T-helper 1 cell treated with Interleukin-12 subunit alpha and Interleukin-12 subunit beta and Interleukin-4 antibody, amounts not matched to agents 30 μg/mL and 1 μg/mL, for 36 hours (primary cell): ENCODE measurements around the gene NEDD4.
"Not testable (repeated sequence)": the region's sequence is repeated elsewhere in the genome, so short reads cannot be mapped to it uniquely, and the experiment has no call there.

Source experiments
- H3K27ac Mint-ChIP-seq: one replicate; pipeline ENCODE4 v1.8.0; 2021; ENCODE audit warnings: mild to moderate bottlenecking, mixed read lengths
- H3K27me3 Mint-ChIP-seq: one replicate; pipeline ENCODE4 v1.8.0; 2021; ENCODE audit warnings: low read depth, mixed read lengths
- H3K36me3 Mint-ChIP-seq: one replicate; pipeline ENCODE4 v1.8.0; 2021; ENCODE audit warnings: low read depth, mixed read lengths
- H3K4me1 Mint-ChIP-seq: one replicate; pipeline ENCODE4 v1.8.0; 2021; ENCODE audit warnings: low read depth, mixed read lengths
- H3K4me3 Mint-ChIP-seq: one replicate; pipeline ENCODE4 v1.8.0; 2021; ENCODE audit warnings: mild to moderate bottlenecking, moderate library complexity, mixed read lengths
- H3K9me3 Mint-ChIP-seq: one replicate; pipeline ENCODE4 v1.8.0; 2021; ENCODE audit warnings: mixed read lengths

Gene NEDD4

DNA sequence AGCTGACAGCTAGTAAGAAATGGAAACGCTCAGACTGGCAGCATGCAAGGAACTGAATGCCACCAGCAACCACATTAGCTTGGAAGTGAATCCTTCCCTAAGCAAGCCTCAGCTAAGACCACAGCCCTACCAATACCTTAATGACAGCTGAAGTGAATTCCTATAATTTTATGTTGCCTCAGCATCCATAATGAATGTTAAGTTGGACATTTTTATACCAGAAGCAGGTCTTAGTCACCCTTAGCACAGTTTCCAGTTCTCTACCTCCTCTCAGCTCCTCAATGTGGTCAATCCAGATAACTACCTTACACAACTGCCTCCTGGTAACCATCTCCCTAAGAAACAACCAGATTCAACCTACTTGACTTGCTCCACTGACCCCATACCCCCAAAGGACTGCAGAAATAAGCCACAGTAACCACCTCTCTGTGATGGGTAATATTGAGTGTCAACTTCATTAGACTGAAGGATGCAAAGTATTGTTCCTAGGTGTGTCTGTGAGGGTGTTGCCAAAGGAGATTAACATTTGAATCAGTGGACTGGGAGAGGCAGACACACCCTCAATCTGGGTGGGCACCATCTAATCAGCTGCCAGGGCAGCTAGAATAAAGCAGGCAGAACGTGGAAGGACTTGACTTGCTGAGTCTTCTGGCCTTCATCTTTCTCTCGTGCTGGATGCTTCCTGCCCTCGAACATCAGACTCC lies 33.5 kb downstream of the NEDD4 start:
- Mint-ChIP-seq H3K4me3 (no peak overlapping the region), H3K4me1 (no peaks in the 10 kb centered on the region), H3K27ac (no peak overlapping the region), H3K27me3 (no peaks in the 10 kb centered on the region), H3K9me3 (no peaks in the 10 kb centered on the region), H3K36me3 (no peaks in the 10 kb centered on the region)

DNA sequence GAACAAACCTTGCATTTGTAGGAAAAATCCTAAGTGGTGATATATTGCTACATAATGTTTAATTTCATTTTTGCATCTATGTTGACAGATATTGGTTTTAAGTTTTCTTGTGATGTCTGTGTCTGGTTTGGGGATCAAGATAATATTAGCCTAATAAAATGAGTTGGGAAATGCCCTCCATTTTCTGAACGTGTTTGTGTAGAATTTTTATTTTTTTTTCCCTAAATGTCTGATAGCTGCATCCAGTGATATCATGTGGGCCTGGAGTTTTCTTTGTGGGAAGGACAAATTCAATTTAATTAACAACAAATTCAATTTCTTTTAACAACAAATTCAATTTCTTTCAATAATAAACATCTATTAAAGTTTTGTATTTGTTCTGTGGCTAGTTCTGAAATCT lies 35.1 kb downstream of the NEDD4 start:
- Mint-ChIP-seq H3K27ac (no peak overlapping the region), H3K27me3 (no peaks in the 10 kb centered on the region)

DNA sequence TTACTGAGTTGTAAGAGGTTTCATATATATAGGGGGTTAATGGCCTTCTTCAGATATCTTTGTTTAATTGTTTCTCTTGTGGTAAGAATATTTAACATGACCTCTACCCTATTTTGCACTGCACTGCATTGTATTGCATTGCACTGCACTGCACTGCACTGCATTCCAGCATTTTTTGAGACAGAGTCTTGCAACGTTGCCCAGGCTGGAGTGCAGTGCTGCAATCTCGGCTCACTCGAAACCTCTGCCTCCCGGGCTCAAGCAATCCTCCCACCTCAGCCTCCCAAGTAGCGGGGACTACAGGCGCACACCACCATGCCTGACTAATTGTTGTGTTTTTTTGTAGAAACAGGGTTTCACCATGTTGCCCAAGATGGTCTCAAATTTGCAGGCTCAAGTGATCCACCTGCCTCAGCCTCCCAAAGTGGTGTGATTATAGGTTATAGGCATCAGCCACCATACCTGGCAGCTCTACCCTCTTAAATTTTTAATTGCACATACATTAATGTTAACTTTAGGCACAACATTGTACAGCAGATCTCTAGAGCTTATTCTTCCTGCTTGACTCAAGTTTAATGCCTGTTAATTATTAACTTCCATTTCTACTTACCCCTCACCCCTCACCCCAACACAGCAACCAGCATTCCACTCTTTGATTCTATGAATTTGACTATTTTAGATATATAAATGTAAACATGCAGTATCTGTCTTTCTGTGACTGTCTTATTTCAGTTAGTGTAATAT lies 38.4 kb downstream of the NEDD4 start:
- H3K4me1 Mint-ChIP-seq: no peaks in the 10 kb centered on the region
- H3K4me3 Mint-ChIP-seq: no peak overlapping the region

More for the DNA sequence above, 35.1 kb downstream of the NEDD4 start:
- Mint-ChIP-seq H3K4me3 (no peak overlapping the region), H3K4me1 (no peaks in the 10 kb centered on the region), H3K36me3 (no peaks in the 10 kb centered on the region), H3K9me3 (no peaks in the 10 kb centered on the region)

DNA sequence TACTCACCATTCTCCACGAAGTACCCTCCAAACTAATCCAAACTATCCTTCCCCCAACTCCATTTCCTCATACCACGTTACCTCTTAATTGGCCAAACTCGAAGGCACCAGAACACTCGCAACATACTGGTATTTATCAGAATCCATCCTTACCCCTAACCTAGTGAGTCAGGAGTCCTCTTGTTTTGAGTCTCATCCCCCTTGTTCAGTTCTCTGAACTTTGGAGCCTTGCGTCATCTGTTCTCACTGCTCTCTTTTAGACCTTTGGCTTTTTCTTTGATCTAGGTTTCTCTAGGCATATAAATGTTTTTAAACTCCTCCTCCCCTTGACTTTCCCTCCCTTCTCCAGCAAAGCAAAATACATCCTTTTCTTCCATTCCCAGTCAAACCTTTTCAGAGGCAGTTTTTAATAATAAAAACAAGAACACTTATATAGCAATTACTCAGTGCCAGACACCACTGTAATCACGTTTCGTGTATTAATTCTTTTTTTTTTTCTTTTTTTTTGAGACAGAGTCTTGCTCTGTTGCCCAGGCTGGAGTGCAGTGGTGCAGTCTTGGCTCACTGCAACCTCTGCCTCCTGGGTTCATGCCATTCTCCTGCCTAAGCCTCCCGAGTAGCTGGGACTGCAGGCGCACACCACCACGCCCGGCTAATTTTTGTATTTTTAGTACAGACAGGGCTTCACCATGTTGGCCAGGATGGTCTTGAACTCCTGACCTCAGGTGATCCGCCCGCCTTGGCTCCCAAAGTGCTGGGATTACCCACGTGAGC lies 40.7 kb downstream of the NEDD4 start:
- not testable (repeated sequence) for H3K4me1 Mint-ChIP-seq

More for the DNA sequence above, 38.4 kb downstream of the NEDD4 start:
- Mint-ChIP-seq H3K9me3 (no peaks in the 10 kb centered on the region), H3K27me3 (no peaks in the 10 kb centered on the region), H3K27ac (no peak overlapping the region), H3K36me3 (peaks cover 2% of the 10 kb centered on the region)

DNA sequence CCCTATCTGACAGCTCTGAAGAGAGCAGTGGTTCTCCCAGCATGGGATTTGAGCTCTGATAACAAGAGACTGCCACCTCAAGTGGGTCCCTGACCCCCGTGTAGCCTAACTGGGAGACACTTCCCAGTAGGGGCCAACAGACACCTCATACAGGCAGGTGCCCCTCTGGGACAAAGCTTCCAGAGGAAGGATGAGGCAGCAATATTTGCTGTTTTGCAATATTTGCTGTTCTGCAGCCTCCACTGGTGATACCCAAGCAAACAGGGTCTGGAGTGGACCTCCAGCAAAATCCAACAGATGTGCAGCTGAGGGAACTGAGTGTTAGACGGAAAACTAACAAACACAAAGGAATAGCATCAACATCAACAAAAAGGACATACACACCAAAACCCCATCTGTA lies 48.8 kb downstream of the NEDD4 start:
- H3K4me1 Mint-ChIP-seq, H3K4me3 Mint-ChIP-seq, H3K27ac Mint-ChIP-seq, H3K36me3 Mint-ChIP-seq, H3K27me3 Mint-ChIP-seq: not testable (repeated sequence)
- peaks cover 11% of the 10 kb centered on the region for H3K9me3 Mint-ChIP-seq

More for the DNA sequence above, 40.7 kb downstream of the NEDD4 start:
- not testable (repeated sequence) for H3K27me3 Mint-ChIP-seq, H3K4me3 Mint-ChIP-seq, H3K9me3 Mint-ChIP-seq, H3K36me3 Mint-ChIP-seq, H3K27ac Mint-ChIP-seq

DNA sequence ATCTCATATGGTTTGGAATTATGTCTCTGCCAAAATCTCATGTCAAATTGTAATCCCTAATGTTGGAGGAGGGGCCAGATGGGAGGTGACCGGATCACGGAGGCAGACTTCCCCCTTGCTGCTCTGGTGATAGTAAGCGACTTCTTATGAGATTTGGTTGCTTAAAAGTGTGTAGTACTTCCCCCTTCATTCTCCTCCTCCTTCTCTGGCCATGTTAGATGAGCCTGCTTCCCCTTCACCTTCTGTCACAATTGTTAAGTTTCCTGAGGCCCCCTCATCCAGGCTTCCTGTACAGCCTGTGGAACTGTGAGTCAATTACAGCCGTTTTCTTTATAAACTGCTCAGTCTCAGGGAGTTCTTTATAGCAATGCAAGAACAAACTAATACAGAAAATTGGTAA lies 51.1 kb downstream of the NEDD4 start:
- H3K4me1 Mint-ChIP-seq: no peaks in the 10 kb centered on the region
- H3K27me3 Mint-ChIP-seq: no peaks in the 10 kb centered on the region
- no peak overlapping the region for H3K4me3 Mint-ChIP-seq
- peaks cover 29% of the 10 kb centered on the region for H3K9me3 Mint-ChIP-seq
- H3K27ac Mint-ChIP-seq: no peak overlapping the region
- peaks cover 10% of the 10 kb centered on the region for H3K36me3 Mint-ChIP-seq

DNA sequence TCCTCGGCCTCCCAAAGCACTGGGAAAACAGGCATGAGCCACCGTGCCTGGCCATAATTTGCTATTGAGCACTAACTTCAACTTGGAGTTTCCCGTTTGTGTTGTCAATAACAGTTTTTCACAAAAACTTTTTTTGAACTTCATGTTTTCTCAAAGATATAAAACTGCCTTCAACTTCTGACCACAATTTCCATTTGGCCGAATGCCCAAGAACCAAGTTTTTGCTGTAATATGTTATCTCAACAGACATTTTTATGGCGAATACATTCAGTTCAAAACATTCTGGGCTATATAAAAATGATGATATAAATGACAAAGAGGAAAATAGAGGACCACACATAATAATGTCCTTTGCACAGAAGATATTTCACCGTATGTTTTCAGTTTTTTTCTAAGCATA lies 56.4 kb downstream of the NEDD4 start:
- Mint-ChIP-seq H3K9me3 (peaks cover 30% of the 10 kb centered on the region), H3K4me1 (no peaks in the 10 kb centered on the region), H3K27ac (no peak overlapping the region), H3K4me3 (no peak overlapping the region), H3K36me3 (peaks cover 8% of the 10 kb centered on the region), H3K27me3 (no peaks in the 10 kb centered on the region)

DNA sequence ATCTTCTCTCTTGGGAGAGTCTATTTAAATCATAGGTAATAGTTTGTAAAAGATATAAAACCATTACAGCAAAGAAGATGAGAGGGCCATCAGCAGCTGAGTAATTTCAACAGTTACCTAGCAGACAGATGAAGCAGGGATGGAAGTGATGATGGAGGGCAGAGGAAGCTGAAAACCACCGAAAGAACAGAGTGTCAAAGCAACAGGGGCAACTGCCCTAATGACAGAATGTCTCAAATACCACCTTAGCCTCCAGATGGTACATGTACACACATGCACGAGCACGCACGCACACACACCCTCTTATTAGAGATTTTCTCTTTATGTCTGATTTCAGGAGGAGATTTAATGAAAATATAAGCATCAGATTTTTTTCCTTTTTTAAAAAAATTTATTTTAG lies 64.5 kb downstream of the NEDD4 start:
- Mint-ChIP-seq H3K36me3 (no peaks in the 10 kb centered on the region), H3K4me3 (no peak overlapping the region), H3K9me3 (peaks cover 12% of the 10 kb centered on the region), H3K27me3 (no peaks in the 10 kb centered on the region), H3K4me1 (peaks cover 5% of the 10 kb centered on the region), H3K27ac (no peak overlapping the region)

DNA sequence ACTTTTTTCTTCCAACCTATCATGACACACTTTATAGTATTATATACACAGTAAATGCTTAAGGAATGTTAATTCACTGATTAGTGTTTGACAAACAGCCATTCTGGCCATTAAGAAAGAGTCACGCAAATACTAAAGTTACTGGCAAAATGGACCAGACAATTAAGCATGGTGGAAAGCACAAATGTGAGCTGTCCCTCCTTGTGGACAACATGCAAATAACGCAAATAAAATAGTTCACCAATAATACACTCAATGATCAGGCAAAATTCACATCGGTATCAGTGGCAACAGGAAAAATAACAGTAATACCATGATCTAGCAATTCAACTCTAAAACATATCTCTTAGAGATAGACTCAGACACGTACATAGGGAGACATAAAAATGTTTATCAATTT lies 71.7 kb downstream of the NEDD4 start:
- H3K27me3 Mint-ChIP-seq: no peaks in the 10 kb centered on the region
- no peak overlapping the region for H3K4me3 Mint-ChIP-seq
- no peaks in the 10 kb centered on the region for H3K9me3 Mint-ChIP-seq
- H3K27ac Mint-ChIP-seq: no peak overlapping the region
- H3K36me3 Mint-ChIP-seq: no peaks in the 10 kb centered on the region
- H3K4me1 Mint-ChIP-seq: no peaks in the 10 kb centered on the region

DNA sequence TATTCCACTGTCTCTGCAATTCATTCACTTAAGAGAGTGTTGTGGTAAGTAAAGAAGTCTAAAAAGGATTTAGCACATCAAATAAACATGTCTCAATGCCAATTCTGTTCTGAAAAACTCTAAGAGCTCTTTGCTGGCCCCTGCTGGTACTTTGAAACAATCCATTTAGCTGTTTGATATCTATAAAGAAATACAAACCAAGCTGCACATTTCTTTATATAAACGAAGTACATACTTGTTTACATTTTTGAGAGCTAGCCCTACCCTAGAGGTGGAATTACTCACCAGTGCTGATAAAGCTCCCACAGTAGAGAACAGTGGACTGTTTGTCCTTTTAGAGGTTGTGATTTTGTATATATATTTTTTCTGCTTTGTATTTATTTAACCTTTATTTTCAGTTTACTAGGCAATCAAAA lies 75.5 kb downstream of the NEDD4 start:
- no peaks in the 10 kb centered on the region for H3K27me3 Mint-ChIP-seq
- H3K4me3 Mint-ChIP-seq: no peak overlapping the region
- H3K4me1 Mint-ChIP-seq: no peaks in the 10 kb centered on the region
- no peaks in the 10 kb centered on the region for H3K36me3 Mint-ChIP-seq
- H3K27ac Mint-ChIP-seq: no peak overlapping the region
- no peaks in the 10 kb centered on the region for H3K9me3 Mint-ChIP-seq

DNA sequence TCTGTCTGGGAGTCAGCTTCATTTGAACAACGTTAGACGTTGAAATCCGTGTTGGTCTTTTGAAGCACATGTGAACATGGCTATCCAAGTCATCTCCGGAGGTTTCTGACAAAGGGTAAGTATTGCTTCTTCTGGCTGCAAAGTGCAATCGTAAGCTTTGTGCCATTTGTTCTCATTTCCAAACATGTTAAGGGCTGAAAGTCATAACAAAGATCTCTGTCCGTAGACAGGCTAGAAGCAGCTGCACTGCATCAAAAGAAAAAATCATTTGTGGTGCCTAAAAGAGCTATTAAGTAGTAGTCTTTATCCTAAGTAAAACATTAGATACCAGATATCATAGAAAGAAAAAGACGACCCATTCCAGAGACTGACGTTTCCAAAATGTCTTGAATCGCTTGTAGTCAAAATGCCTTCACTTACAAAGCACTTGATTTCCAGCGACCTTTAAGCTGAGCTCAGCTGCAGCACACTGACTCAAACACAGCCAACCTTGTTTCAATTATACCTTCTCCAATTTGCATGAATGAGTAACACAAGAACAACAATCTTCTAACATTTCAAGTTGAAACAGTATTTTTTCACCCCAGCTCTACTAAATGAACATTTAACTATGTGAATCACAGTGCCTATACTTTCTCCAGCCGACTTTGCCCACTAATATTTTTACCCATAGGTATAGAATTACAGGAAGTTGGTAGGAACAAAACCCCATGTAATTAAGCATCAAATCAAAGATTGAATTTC lies 76.6 kb downstream of the NEDD4 start:
- no peaks in the 10 kb centered on the region for H3K9me3 Mint-ChIP-seq
- no peaks in the 10 kb centered on the region for H3K27me3 Mint-ChIP-seq
- H3K4me3 Mint-ChIP-seq: no peak overlapping the region
- no peaks in the 10 kb centered on the region for H3K4me1 Mint-ChIP-seq
- no peaks in the 10 kb centered on the region for H3K36me3 Mint-ChIP-seq
- H3K27ac Mint-ChIP-seq: no peak overlapping the region

DNA sequence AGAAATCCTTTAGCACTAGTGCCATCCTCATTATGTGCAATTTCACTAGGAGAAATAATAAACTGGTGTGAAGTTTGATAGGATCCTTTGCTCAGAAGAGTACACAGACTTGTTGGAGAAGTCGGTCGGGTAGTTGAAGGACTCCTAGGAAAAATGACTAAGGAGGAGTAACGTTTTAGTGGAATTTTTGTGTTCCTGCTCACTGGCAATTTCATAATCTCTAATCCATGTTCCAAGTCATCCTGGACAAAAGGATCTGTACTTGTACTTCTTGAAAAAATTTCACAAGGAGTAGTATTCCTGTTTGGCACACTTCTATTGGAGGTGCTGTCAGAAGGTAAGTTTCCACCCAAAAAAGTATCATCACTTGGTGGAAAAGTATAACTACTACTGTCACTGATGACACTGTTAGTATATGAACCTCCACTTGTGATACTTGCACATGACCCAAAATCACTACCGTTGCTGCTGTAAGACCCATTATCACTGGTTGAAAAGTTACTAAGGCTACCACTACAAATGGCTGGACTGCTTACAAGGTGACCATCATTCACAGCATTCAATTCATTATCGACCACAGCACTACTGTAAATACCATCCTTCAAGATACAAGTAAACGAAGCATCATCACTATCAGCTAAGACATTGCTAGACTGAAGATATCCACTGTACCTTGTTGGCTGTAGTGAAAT lies 77.4 kb downstream of the NEDD4 start:
- no peak overlapping the region for H3K4me3 Mint-ChIP-seq
- H3K27me3 Mint-ChIP-seq: no peaks in the 10 kb centered on the region
- no peaks in the 10 kb centered on the region for H3K4me1 Mint-ChIP-seq
- H3K9me3 Mint-ChIP-seq: no peaks in the 10 kb centered on the region
- no peaks in the 10 kb centered on the region for H3K36me3 Mint-ChIP-seq
- no peak overlapping the region for H3K27ac Mint-ChIP-seq

DNA sequence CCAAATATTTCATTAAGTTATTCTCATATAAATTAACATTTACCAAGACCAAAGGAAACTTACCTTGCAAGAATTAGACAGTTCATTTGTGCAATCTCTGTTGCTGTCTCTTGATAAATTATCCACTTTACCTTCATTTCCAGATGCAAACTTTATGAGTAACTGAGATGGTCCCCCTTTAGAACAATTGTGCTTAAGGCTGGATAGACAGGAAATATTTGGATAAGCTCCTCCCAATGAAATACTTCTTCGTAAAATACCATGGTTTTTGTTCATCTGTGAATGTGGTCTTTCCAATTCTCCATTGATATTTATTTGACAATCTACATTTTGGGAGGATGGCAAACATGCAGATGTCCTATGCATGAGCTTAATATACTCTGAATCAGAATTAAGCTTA lies 78.2 kb downstream of the NEDD4 start:
- Mint-ChIP-seq H3K36me3 (no peaks in the 10 kb centered on the region), H3K27ac (no peak overlapping the region), H3K9me3 (no peaks in the 10 kb centered on the region)

DNA sequence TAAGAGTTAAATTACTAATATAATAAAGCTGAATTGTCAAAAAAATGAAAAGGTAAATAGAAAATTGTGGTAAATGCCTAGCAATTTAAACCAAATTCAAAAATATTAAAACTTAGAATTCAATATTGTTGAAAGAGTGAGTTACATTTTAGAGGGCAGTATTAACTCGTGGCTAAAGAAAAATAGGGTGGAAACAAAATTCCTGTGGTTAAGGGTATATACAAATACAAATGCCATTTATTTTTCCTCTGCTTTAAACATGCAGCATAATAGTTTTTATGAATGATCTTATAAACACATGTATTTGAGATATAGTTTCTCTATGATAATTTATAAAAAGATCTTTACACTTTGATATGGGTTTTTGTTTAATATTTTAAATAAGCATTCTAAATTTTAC lies 79.0 kb downstream of the NEDD4 start:
- Mint-ChIP-seq H3K4me3 (no peak overlapping the region), H3K36me3 (no peaks in the 10 kb centered on the region), H3K27me3 (no peaks in the 10 kb centered on the region), H3K4me1 (no peaks in the 10 kb centered on the region), H3K27ac (no peak overlapping the region), H3K9me3 (no peaks in the 10 kb centered on the region)

More for the DNA sequence above, 78.2 kb downstream of the NEDD4 start:
- H3K27me3 Mint-ChIP-seq: no peaks in the 10 kb centered on the region
- no peak overlapping the region for H3K4me3 Mint-ChIP-seq
- H3K4me1 Mint-ChIP-seq: no peaks in the 10 kb centered on the region
